C4-2B (cell line): Measurements from ENCODE around the gene ASCC2.

Source experiments
- CTCF ChIP-seq: fragments of 450-650 bp; conservative IDR thresholded peaks from 2 replicates; pipeline ENCODE4 v1.5.1; 2017; ENCODE audit warnings: mild to moderate bottlenecking
- ZFX ChIP-seq: fragments of 450-650 bp; IDR thresholded peaks from 2 replicates; pipeline ENCODE4 v1.6.1; 2017

GRCh38 chr22:29815580-29815979 lies 22.5 kb downstream of the ASCC2 start:
- no peak for TF ChIP-seq CTCF
- TF ChIP-seq ZFX: no peak
